ENCODE measurements around the gene FARS2. TPM values are rescaled to one million over a fixed set of nuclear protein-coding genes. Genes with fewer than 3 reads are reported as not detected.

The FARS2 gene
- total and polyA plus RNA-seq, 2 of the 13 experiments (the other 11 are each of a cell fraction or from before 2014, with no cell fraction given), result 15.4 to 26.0 TPM

- TF ChIP-seq ZBTB40 (IDR thresholded peaks at IDR 0.05) (no peak), ZBTB40 (CRISPR knock-in tag; IDR thresholded peaks at IDR 0.05) (no peak; the same call in 1 of the 2 replicates), HNF4A (CRISPR knock-in tag; IDR thresholded peaks at IDR 0.05) (peak; percentile 99), GZF1 (CRISPR knock-in tag; IDR thresholded peaks at IDR 0.05) (0 out of 2 replicates have a peak, but pooled peaks have one; percentile 64), FOXC1 (CRISPR knock-in tag; IDR thresholded peaks at IDR 0.05; ENCODE audit: borderline replicate concordance) (no peak), IRF2 (CRISPR knock-in tag; IDR thresholded peaks at IDR 0.05) (0 out of 2 replicates have a peak, but pooled peaks have one; percentile 49), ZBTB43 (CRISPR knock-in tag; conservative IDR thresholded peaks at IDR 0.05) (0 out of 2 replicates have a peak, but pooled peaks have one; percentile 23), MNT (IDR thresholded peaks at IDR 0.05) (no peak), POGZ (CRISPR knock-in tag; IDR thresholded peaks at IDR 0.05) (peak; percentile 86), ZNF775 (CRISPR knock-in tag; IDR thresholded peaks at IDR 0.05; ENCODE audit: borderline replicate concordance) (no peak), ZMYM3 (CRISPR knock-in tag; IDR thresholded peaks at IDR 0.05) (peak; percentile 65), KMT2B (CRISPR knock-in tag; IDR thresholded peaks at IDR 0.05) (peak; percentile 50; the same call in 1 of the 2 replicates), PHF21A (CRISPR knock-in tag; IDR thresholded peaks at IDR 0.05) (peak; percentile 92), ZNF703 (CRISPR knock-in tag; IDR thresholded peaks at IDR 0.05; ENCODE audit: borderline replicate concordance) (no peak), ZFX (CRISPR knock-in tag; IDR thresholded peaks at IDR 0.05; ENCODE audit: low read depth) (peak; percentile 36; the same call in 1 of the 2 replicates), ZNF460 (CRISPR knock-in tag; IDR thresholded peaks at IDR 0.05; ENCODE audit: borderline replicate concordance) (no peak; the same call in 1 of the 2 replicates)
Observed at GRCh38 chr6:5713519-5713918, 452.2 kb downstream of the FARS2 start (continued).

All from HepG2 (cell line).